HepG2 (cell line): ENCODE results near the gene PRM3. TPM values are rescaled to one million over a fixed set of nuclear protein-coding genes. Genes with fewer than 3 reads are reported as not detected.
A peak's percentile ranks its signal among the peaks of the same experiment; 100 is the strongest.

Experiments
- HHEX ChIP-seq: IDR thresholded peaks from 2 replicates; pipeline ENCODE4 v1.6.1; 2016; ENCODE audit warnings: control low read depth
- MXD4 ChIP-seq: IDR thresholded peaks from 2 replicates; pipeline ENCODE4 v1.6.1; 2016; ENCODE audit warnings: mild to moderate bottlenecking, missing biosample characterization, missing genetic modification reagents
- NFIC ChIP-seq: IDR thresholded peaks from 2 replicates; pipeline ENCODE4 v1.6.1; 2012; ENCODE audit warnings: mild to moderate bottlenecking, low read length, inconsistent platforms
- NR2F1 ChIP-seq, 2 experiments: fragments of 450-650 bp in 1 of 2; formaldehyde crosslinking in 1 of 2; IDR thresholded peaks; 2 replicates each; pipeline versions ENCODE4 v1.5.0 to v1.6.1; 2016 to 2020; ENCODE audit warnings: mild to moderate bottlenecking in 1 of 2, missing compliant biosample characterization in 1 of 2, missing genetic modification reagents in 1 of 2, moderate library complexity in 1 of 2
- PHF8 ChIP-seq: sonication (generic); formaldehyde crosslinking; IDR thresholded peaks from 2 replicates; pipeline ENCODE4 v1.5.0; 2020; ENCODE audit warnings: missing genetic modification reagents
- RARA ChIP-seq: IDR thresholded peaks from 2 replicates; pipeline ENCODE4 v1.6.1; 2016; ENCODE audit warnings: missing genetic modification reagents, missing compliant biosample characterization
- RFX5 ChIP-seq: IDR thresholded peaks from 2 replicates; pipeline ENCODE4 v1.6.1; 2011; ENCODE audit warnings: low read depth, low read length, improper control_type of control experiment
- RXRB ChIP-seq: IDR thresholded peaks from 2 replicates; pipeline ENCODE4 v1.6.1; 2016; ENCODE audit warnings: borderline replicate concordance, missing genetic modification reagents, missing compliant biosample characterization
- ZBTB2 ChIP-seq: sonication (generic); formaldehyde crosslinking; IDR thresholded peaks from 2 replicates; pipeline ENCODE4 v1.8.0; 2022; ENCODE audit warnings: low read depth, missing genetic modification reagents
- ZNF12 ChIP-seq: sonication (generic); formaldehyde crosslinking; IDR thresholded peaks from 2 replicates; pipeline ENCODE4 v1.5.0; 2020; ENCODE audit warnings: missing genetic modification reagents
- ZNF207 ChIP-seq: fragments of 450-650 bp; IDR thresholded peaks from 2 replicates; pipeline ENCODE4 v1.6.1; 2016; ENCODE audit warnings: antibody characterized with exemption, borderline replicate concordance
- ZNF503 ChIP-seq: sonication (generic); formaldehyde crosslinking; IDR thresholded peaks from 2 replicates; pipeline ENCODE4 v1.4.0; 2020; ENCODE audit warnings: missing genetic modification reagents
- ZNF713 ChIP-seq: sonication (generic); formaldehyde crosslinking; IDR thresholded peaks from 2 replicates; pipeline ENCODE4 v1.4.0; 2020; ENCODE audit warnings: mild to moderate bottlenecking, missing genetic modification reagents
- polyA plus RNA-seq, 8 experiments: library from polyadenylated mRNA; depleted of rRNA in 3 of 8; stranded (reverse) in 7 of 8; unstranded in 1 of 8; fragments of >200 nt; fragmentation: Illumina TruSeq in 4 of 8; extraction: Trizol in 4 of 8; gene quantifications; 2 replicates each; pipeline versions ENCODE4 v1.2.1 to v1.2.3, GENCODE V29; 2011 to 2016; ENCODE audit warnings: low read depth in 4 of 8, missing spikeins in 1 of 8, mixed read lengths in 1 of 8; ENCODE audit not compliant: insufficient read depth in 1 of 8
- total RNA-seq, 5 experiments: library from RNA; depleted of rRNA; stranded (reverse); fragments of >200 nt; fragmentation: Illumina TruSeq; extraction: Trizol; gene quantifications; 2 replicates each; pipeline ENCODE4 v1.2.3, GENCODE V29; 2016; ENCODE audit warnings: low read depth in 1 of 5
- TF ChIP-seq, protein P1 (sequence below), 2 experiments: sonication (generic) in 1 of 2; formaldehyde crosslinking in 1 of 2; IDR thresholded peaks; 2 replicates each; pipeline versions ENCODE4 v1.6.1 to v1.9.0; 2014 to 2022; ENCODE audit warnings: antibody characterized with exemption in 1 of 2, borderline replicate concordance in 1 of 2, inconsistent platforms in 1 of 2, low read depth in 1 of 2, missing genetic modification reagents in 1 of 2
- TF ChIP-seq, protein P2 (sequence below): IDR thresholded peaks from 2 replicates; pipeline ENCODE4 v1.6.1; 2012; ENCODE audit warnings: inconsistent platforms
- TF ChIP-seq, protein P3 (sequence below): sonication (generic); formaldehyde crosslinking; IDR thresholded peaks from 2 replicates; pipeline ENCODE4 v1.8.1; 2023; ENCODE audit warnings: mild to moderate bottlenecking, missing genetic modification reagents, borderline replicate concordance

PRM3 gene
- total and polyA plus RNA-seq, 2 of the 13 experiments (the other 11 are each of a cell fraction or from before 2014, with no cell fraction given) = not detected

GRCh38 chr16:11306997-11307638 is 33.7 kb upstream of the PRM3 start (continued):
- TF ChIP-seq NFIC = peak; percentile 71; the same call in 1 of the 2 replicates
- TF ChIP-seq ZNF713 (CRISPR knock-in tag) = peak; percentile 81; the same call in 1 of the 2 replicates
- 0 out of 2 replicates have a peak, but pooled peaks have one; percentile 62 for TF ChIP-seq ZNF503
- TF ChIP-seq RFX5 = 0 out of 2 replicates have a peak, but pooled peaks have one; percentile 58
- peak; percentile 56 to 80; a peak in 3 of 4 replicates for TF ChIP-seq NR2F1 (CRISPR knock-in tag; IDR thresholded peaks at IDR 0.05)
- TF ChIP-seq, protein P1, sequence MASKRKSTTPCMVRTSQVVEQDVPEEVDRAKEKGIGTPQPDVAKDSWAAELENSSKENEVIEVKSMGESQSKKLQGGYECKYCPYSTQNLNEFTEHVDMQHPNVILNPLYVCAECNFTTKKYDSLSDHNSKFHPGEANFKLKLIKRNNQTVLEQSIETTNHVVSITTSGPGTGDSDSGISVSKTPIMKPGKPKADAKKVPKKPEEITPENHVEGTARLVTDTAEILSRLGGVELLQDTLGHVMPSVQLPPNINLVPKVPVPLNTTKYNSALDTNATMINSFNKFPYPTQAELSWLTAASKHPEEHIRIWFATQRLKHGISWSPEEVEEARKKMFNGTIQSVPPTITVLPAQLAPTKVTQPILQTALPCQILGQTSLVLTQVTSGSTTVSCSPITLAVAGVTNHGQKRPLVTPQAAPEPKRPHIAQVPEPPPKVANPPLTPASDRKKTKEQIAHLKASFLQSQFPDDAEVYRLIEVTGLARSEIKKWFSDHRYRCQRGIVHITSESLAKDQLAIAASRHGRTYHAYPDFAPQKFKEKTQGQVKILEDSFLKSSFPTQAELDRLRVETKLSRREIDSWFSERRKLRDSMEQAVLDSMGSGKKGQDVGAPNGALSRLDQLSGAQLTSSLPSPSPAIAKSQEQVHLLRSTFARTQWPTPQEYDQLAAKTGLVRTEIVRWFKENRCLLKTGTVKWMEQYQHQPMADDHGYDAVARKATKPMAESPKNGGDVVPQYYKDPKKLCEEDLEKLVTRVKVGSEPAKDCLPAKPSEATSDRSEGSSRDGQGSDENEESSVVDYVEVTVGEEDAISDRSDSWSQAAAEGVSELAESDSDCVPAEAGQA (IDR thresholded peaks at IDR 0.05; ENCODE audit: low read depth) = 0 out of 2 replicates have a peak, but pooled peaks have one; percentile 24
- TF ChIP-seq, protein P1 (CRISPR knock-in tag; IDR thresholded peaks at IDR 0.05; ENCODE audit: borderline replicate concordance) = no peak; the same call in 1 of the 2 replicates
- TF ChIP-seq MXD4 (CRISPR knock-in tag) = no peak
- TF ChIP-seq ZBTB2 (CRISPR knock-in tag) = no peak
- TF ChIP-seq ZNF207 = no peak
- TF ChIP-seq RARA (CRISPR knock-in tag) = peak; percentile 90
- TF ChIP-seq, protein P2, sequence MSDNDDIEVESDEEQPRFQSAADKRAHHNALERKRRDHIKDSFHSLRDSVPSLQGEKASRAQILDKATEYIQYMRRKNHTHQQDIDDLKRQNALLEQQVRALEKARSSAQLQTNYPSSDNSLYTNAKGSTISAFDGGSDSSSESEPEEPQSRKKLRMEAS = peak; percentile 56; the same call in 1 of the 2 replicates
- TF ChIP-seq PHF8 (CRISPR knock-in tag) = peak; percentile 37
- TF ChIP-seq HHEX (CRISPR knock-in tag) = 0 out of 2 replicates have a peak, but pooled peaks have one; percentile 25
- peak; percentile 78 for TF ChIP-seq ZNF12 (CRISPR knock-in tag)
- TF ChIP-seq, protein P3, sequence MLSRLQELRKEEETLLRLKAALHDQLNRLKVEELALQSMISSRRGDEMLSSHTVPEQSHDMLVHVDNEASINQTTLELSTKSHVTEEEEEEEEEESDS (CRISPR knock-in tag) = peak; percentile 65; the same call in 1 of the 2 replicates
- peak; percentile 91 for TF ChIP-seq RXRB (CRISPR knock-in tag)
